Trophoblast cell (in vitro differentiated cells and primary cell): ENCODE measurements around the gene VAX1.

Experiments used
- DNase-seq, 2 donors: peaks; one replicate each; pipeline ENCODE4 v3.0.0-alpha.2; 2016
- H2AFZ ChIP-seq: 2 replicates; pipeline ENCODE4 v1.6.1; 2013; ENCODE audit warnings: low read length, moderate library complexity, mild to moderate bottlenecking; ENCODE audit not compliant: insufficient read depth, poor library complexity
- H2AK5ac ChIP-seq: 2 replicates; pipeline ENCODE4 v1.6.1; 2013; ENCODE audit warnings: mild to moderate bottlenecking, low read length
- H2BK120ac ChIP-seq: 2 replicates; pipeline ENCODE4 v1.6.1; 2013; ENCODE audit warnings: low read length, mild to moderate bottlenecking, moderate library complexity; ENCODE audit not compliant: insufficient read depth, poor library complexity
- H2BK12ac ChIP-seq: 2 replicates; pipeline ENCODE4 v1.6.1; 2013; ENCODE audit warnings: mild to moderate bottlenecking, low read length, moderate library complexity
- H2BK5ac ChIP-seq: 2 replicates; pipeline ENCODE4 v1.6.1; 2013; ENCODE audit warnings: low read length, low read depth, moderate library complexity, mild to moderate bottlenecking; ENCODE audit not compliant: poor library complexity
- H3K14ac ChIP-seq: 2 replicates; pipeline ENCODE4 v1.6.1; 2013; ENCODE audit warnings: mild to moderate bottlenecking, low read length
- H3K18ac ChIP-seq: 2 replicates; pipeline ENCODE4 v1.6.1; 2013; ENCODE audit warnings: mild to moderate bottlenecking, low read length
- H3K23ac ChIP-seq: 2 replicates; pipeline ENCODE4 v1.6.1; 2013; ENCODE audit warnings: low read length
- H3K27ac ChIP-seq: 2 replicates; pipeline ENCODE4 v1.5.1; 2013; ENCODE audit warnings: low read depth, mild to moderate bottlenecking, inconsistent platforms, low read length, moderate library complexity
- H3K27me3 ChIP-seq: 2 replicates; pipeline ENCODE4 v1.6.1; 2013; ENCODE audit warnings: inconsistent platforms, mild to moderate bottlenecking, low read length, moderate library complexity; ENCODE audit not compliant: insufficient read depth
- H3K36me3 ChIP-seq, 2 experiments: 1 replicate in 1 of 2; 2 replicates in 1 of 2; pipeline ENCODE4 v1.6.1; 2013; ENCODE audit warnings: low read length in 2 of 2, mild to moderate bottlenecking in 2 of 2, moderate library complexity in 1 of 2; ENCODE audit not compliant: insufficient read depth in 2 of 2, control insufficient read depth in 1 of 2
- H3K4ac ChIP-seq: 2 replicates; pipeline ENCODE4 v1.6.1; 2013; ENCODE audit warnings: low read depth, mild to moderate bottlenecking, low read length, moderate library complexity
- H3K4me1 ChIP-seq, 2 experiments: 1 replicate in 1 of 2; 2 replicates in 1 of 2; pipeline ENCODE4 v1.6.1; 2013; ENCODE audit warnings: low read length in 2 of 2, mild to moderate bottlenecking in 2 of 2, moderate library complexity in 1 of 2; ENCODE audit not compliant: insufficient read depth in 2 of 2, control insufficient read depth in 1 of 2
- H3K4me2 ChIP-seq: 2 replicates; pipeline ENCODE4 v1.6.1; 2013; ENCODE audit warnings: inconsistent platforms, mild to moderate bottlenecking, low read length, moderate library complexity
- H3K4me3 ChIP-seq: 2 replicates; pipeline ENCODE4 v1.5.1; 2013; ENCODE audit warnings: mild to moderate bottlenecking, low read depth, low read length, inconsistent platforms
- H3K79me1 ChIP-seq: one replicate; pipeline ENCODE4 v1.6.1; 2013; ENCODE audit warnings: low read length
- H3K79me2 ChIP-seq: 2 replicates; pipeline ENCODE4 v1.6.1; 2013; ENCODE audit warnings: low read length, mild to moderate bottlenecking; ENCODE audit not compliant: control insufficient read depth, insufficient read depth, poor library complexity
- H3K9ac ChIP-seq: 2 replicates; pipeline ENCODE4 v1.6.1; 2013; ENCODE audit warnings: mild to moderate bottlenecking, low read length
- H3K9me3 ChIP-seq: 2 replicates; pipeline ENCODE4 v1.6.1; 2013; ENCODE audit warnings: low read depth, mild to moderate bottlenecking, control low read depth, inconsistent platforms, low read length; ENCODE audit not compliant: insufficient read depth
- H4K12ac ChIP-seq: 2 replicates; pipeline ENCODE4 v1.6.1; 2013; ENCODE audit warnings: low read depth, mild to moderate bottlenecking, low read length, moderate library complexity
- H4K8ac ChIP-seq: 2 replicates; pipeline ENCODE4 v1.6.1; 2013; ENCODE audit warnings: low read depth, mild to moderate bottlenecking, low read length, moderate library complexity
- H4K91ac ChIP-seq: one replicate; pipeline ENCODE4 v1.6.1; 2013; ENCODE audit warnings: low read depth, mild to moderate bottlenecking, low read length, moderate library complexity
- WGBS: extraction: QIAGEN DNeasy Blood & Tissue Kit; methylation state at CpG from one replicate; pipeline ENCODE4 v1.1.7; 2013; ENCODE audit warnings: missing lambda C conversion rate; ENCODE audit not compliant: insufficient read length, insufficient coverage; ENCODE audit errors: extremely low coverage; 5-methylcytosine and 5-hydroxymethylcytosine counted together

The VAX1 gene

DNA sequence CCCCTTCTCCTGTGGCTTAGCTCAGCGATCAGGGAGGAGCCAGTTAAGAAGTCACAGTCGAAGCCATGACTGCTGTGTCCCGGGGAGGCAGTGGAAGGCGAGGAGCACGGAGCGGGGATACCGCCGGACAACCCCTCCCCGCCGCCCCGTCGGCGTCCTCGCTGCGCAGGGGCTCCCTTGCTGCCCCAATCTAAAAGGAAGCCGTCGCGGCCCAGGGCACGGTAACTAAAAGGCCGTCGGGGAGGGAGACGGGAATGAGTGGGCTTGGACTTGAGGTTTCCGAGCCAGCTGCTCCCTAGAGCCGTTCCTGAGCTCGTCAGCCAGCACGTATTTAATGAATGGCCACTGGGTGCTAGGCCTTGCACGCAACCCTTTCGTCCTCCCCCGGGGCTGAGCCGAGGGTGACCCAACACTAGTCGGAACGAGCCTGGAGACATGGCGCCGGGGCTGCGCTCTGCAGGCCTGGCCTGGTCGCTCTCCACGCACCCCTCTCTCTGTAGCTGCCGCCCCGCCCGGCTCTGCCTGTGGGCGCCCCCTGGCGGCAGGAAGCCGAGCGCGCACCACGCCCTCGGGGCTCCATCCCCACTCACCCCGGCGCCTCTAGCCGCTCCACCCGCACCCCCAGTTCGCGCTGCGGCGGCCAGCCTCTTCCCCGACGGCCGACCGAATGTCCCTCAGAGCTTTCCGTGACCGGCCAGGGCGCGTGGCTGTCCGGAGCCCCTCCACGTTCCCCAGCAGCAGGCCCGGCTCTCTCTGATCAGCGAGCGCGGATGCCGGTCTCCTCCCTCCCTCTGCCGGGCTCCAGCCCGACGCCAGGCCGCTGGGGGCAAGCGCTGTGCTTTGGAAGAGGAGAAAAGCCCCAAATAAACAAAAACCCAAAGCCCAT is 30.0 kb upstream of the VAX1 start:
- no peak overlapping the region for H3K27ac ChIP-seq
- no peak overlapping the region for H4K8ac ChIP-seq
- H3K14ac ChIP-seq, result no peak overlapping the region
- no peaks in the 10 kb centered on the region for H3K79me2 ChIP-seq
- H3K4me3 ChIP-seq, result no peak overlapping the region
- no peak overlapping the region for H2BK5ac ChIP-seq
- peak overlapping the region; percentile 44 for H2AFZ ChIP-seq
- H2BK120ac ChIP-seq, result no peak overlapping the region
- no peak overlapping the region for H4K12ac ChIP-seq
- H3K9me3 ChIP-seq, result peaks cover 10% of the 10 kb centered on the region
- H3K9ac ChIP-seq, result no peak overlapping the region
- no peak overlapping the region for H3K4ac ChIP-seq
- peak in 1 of 2 donors; percentile 27 for DNase-seq
- no peaks in the 10 kb centered on the region for H3K36me3 ChIP-seq
- WGBS, result no CpG with 5 or more reads among the region's 75 CpGs
- peak overlapping the region; percentile 31 for H3K4me2 ChIP-seq
- peaks cover 56% of the 10 kb centered on the region for H3K27me3 ChIP-seq
- no peak overlapping the region for H3K23ac ChIP-seq
- H3K79me1 ChIP-seq, result no peaks in the 10 kb centered on the region
- H2BK12ac ChIP-seq, result no peak overlapping the region
- H3K4me1 ChIP-seq, result peaks cover 7% of the 10 kb centered on the region in 2 experiments
- no peak overlapping the region for H3K18ac ChIP-seq
- no peak overlapping the region for H2AK5ac ChIP-seq
- no peak overlapping the region for H4K91ac ChIP-seq

DNA sequence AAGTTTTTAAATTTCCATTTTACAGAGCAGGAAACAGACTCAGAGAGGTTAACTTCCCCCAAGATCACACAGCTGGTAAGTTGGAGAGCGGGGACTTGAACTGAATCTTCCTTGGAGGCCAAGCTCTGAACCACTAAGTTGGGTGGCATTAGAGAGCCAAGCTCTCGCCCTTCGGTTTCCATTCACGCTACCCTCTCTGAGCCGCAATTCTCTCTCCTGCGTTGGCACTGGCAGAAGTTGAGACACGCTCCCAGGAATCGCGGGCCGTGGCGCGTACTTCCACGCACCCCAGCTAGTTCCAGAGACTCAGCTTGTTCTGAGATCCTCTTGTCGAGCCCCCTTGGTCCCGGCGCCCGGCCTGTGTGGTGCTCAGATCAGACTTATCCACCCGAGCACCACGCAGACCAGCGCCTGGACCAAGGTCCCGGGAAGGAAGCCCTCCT is 29.3 kb upstream of the VAX1 start:
- Histone ChIP-seq H3K4me3 (no peak overlapping the region), H3K27ac (no peak overlapping the region), H4K91ac (no peak overlapping the region), H3K27me3 (peaks cover 62% of the 10 kb centered on the region), H3K9me3 (peaks cover 10% of the 10 kb centered on the region), H4K12ac (no peak overlapping the region), H2BK12ac (no peak overlapping the region), H2BK5ac (no peak overlapping the region), H3K79me2 (no peaks in the 10 kb centered on the region), H3K14ac (no peak overlapping the region), H3K9ac (no peak overlapping the region), H3K4ac (no peak overlapping the region), H4K8ac (no peak overlapping the region), H3K23ac (no peak overlapping the region), H3K79me1 (no peaks in the 10 kb centered on the region), H3K36me3 (no peaks in the 10 kb centered on the region), H2AK5ac (no peak overlapping the region), H3K18ac (no peak overlapping the region), H3K4me1 (peaks cover 7 to 8% of the 10 kb centered on the region in 2 experiments), H3K4me2 (peak overlapping the region; percentile 31), H2AFZ (no peak overlapping the region), H2BK120ac (no peak overlapping the region)
- WGBS, result no CpG with 5 or more reads among the region's 21 CpGs
- DNase-seq, result no peak

- WGBS, result no CpG with 5 or more reads among the region's 41 CpGs
- no peak overlapping the region for H2AK5ac ChIP-seq
- peaks cover 7 to 8% of the 10 kb centered on the region in 2 experiments for H3K4me1 ChIP-seq
Observed at GRCh38 chr10:117166418-117167345, 28.6 kb upstream of the VAX1 start.

GRCh38 chr10:117165538-117166417 is 27.7 kb upstream of the VAX1 start:
- no peak overlapping the region for H3K14ac ChIP-seq
- H2AK5ac ChIP-seq, result no peak overlapping the region
- H2BK12ac ChIP-seq, result no peak overlapping the region
- no peaks in the 10 kb centered on the region for H3K36me3 ChIP-seq
- peaks cover 7 to 8% of the 10 kb centered on the region in 2 experiments for H3K4me1 ChIP-seq
- H3K27me3 ChIP-seq, result peaks cover 74% of the 10 kb centered on the region
- H3K4me2 ChIP-seq, result peak overlapping the region; percentile 37
- H3K18ac ChIP-seq, result no peak overlapping the region
- no CpG with 5 or more reads among the region's 51 CpGs for WGBS
- H3K27ac ChIP-seq, result no peak overlapping the region
- no peaks in the 10 kb centered on the region for H3K79me2 ChIP-seq
- H3K9ac ChIP-seq, result no peak overlapping the region
- no peak overlapping the region for H2BK5ac ChIP-seq
- DNase-seq, result peak; percentile 20 to 48
- H3K9me3 ChIP-seq, result peaks cover 10% of the 10 kb centered on the region
- H3K4ac ChIP-seq, result no peak overlapping the region
- no peak overlapping the region for H4K8ac ChIP-seq
- no peak overlapping the region for H3K4me3 ChIP-seq
- H3K79me1 ChIP-seq, result no peaks in the 10 kb centered on the region
- H4K91ac ChIP-seq, result no peak overlapping the region
- H4K12ac ChIP-seq, result no peak overlapping the region
- H3K23ac ChIP-seq, result no peak overlapping the region
- no peak overlapping the region for H2BK120ac ChIP-seq
- H2AFZ ChIP-seq, result peak overlapping the region; percentile 77

More at GRCh38 chr10:117166418-117167345, 28.6 kb upstream of the VAX1 start:
- Histone ChIP-seq H3K9me3 (peaks cover 10% of the 10 kb centered on the region), H4K91ac (no peak overlapping the region), H3K79me2 (no peaks in the 10 kb centered on the region), H3K27me3 (peaks cover 66% of the 10 kb centered on the region), H3K4me2 (no peak overlapping the region), H3K9ac (no peak overlapping the region), H3K14ac (no peak overlapping the region), H4K12ac (no peak overlapping the region), H3K36me3 (no peaks in the 10 kb centered on the region), H2BK120ac (no peak overlapping the region), H2BK5ac (no peak overlapping the region), H3K79me1 (no peaks in the 10 kb centered on the region), H3K18ac (no peak overlapping the region), H4K8ac (no peak overlapping the region), H3K4ac (no peak overlapping the region), H2AFZ (no peak overlapping the region), H3K23ac (no peak overlapping the region), H3K4me3 (no peak overlapping the region), H2BK12ac (no peak overlapping the region), H3K27ac (no peak overlapping the region)
- DNase-seq, result peak in 1 of 2 donors; percentile 27
